T-cell (primary cell): ENCODE data around the gene RARRES1. TPM values are rescaled to one million over a fixed set of nuclear protein-coding genes. Genes with fewer than 3 reads are reported as not detected.

Experiments
- ATAC-seq, 4 experiments: fragments of 200-7000 bp in 3 of 4; fragments of 150-1000 bp in 1 of 4; cut with Tn5 transposase; replicated peaks in 1 of 4; 1 replicate in 3 of 4; 2 replicates in 1 of 4; pipeline ENCODE4 v1.10.0; 2021; ENCODE audit warnings: moderate library complexity in 3 of 4, mild to moderate bottlenecking in 2 of 4, moderate number of reproducible peaks in 1 of 4
- CTCF ChIA-PET, 2 donors: fragments of 300-600 bp; sonication (Branson Sonifier 250); formaldehyde crosslinking; loops; one replicate each; lab custom pipeline; 2022; ENCODE audit warnings: antibody characterized with exemption in 2 of 2; lab: Charles Lee
- POLR2A ChIA-PET, 2 donors: fragments of 300-600 bp; sonication (Branson Sonifier 250); formaldehyde crosslinking; loops; one replicate each; lab custom pipeline; 2022; ENCODE audit warnings: antibody characterized with exemption in 2 of 2; lab: Charles Lee
- DNase-seq, 35 experiments: peaks; one replicate each; pipeline versions ENCODE4 v3.0.0 to v3.0.0-alpha.2; 2013 to 2023
- H3K27ac ChIP-seq: one replicate; pipeline ENCODE4 v1.5.1; 2013; ENCODE audit warnings: low read length
- H3K27me3 ChIP-seq, 2 experiments: replicated peaks in 1 of 2; 1 replicate in 1 of 2; 2 replicates in 1 of 2; pipeline versions ENCODE4 v1.6.1 to v1.7.0; 2013; ENCODE audit warnings: low read length in 1 of 2, mixed read lengths in 1 of 2; ENCODE audit not compliant: control insufficient read depth in 2 of 2, insufficient read depth in 2 of 2; ENCODE audit errors: extremely low read depth in 1 of 2
- H3K36me3 ChIP-seq, 2 donors: 1 replicate in 1 of 2; 2 replicates in 1 of 2; pipeline versions ENCODE4 v1.6.1 to v1.7.0; 2013; ENCODE audit warnings: low read length in 1 of 2; ENCODE audit not compliant: control insufficient read depth in 2 of 2, insufficient read depth in 1 of 2; ENCODE audit errors: extremely low read depth in 1 of 2
- H3K4me1 ChIP-seq, 2 experiments: 1 replicate in 1 of 2; 2 replicates in 1 of 2; pipeline versions ENCODE4 v1.6.1 to v1.7.0; 2013; ENCODE audit warnings: low read length in 2 of 2, mixed read lengths in 1 of 2; ENCODE audit not compliant: insufficient read depth in 2 of 2, control insufficient read depth in 1 of 2; ENCODE audit errors: extremely low read depth in 1 of 2
- H3K4me3 ChIP-seq, 2 donors: 1 replicate in 1 of 2; 2 replicates in 1 of 2; pipeline versions ENCODE4 v1.5.1 to v1.7.0; 2013; ENCODE audit warnings: mild to moderate bottlenecking in 2 of 2, low read length in 1 of 2, moderate library complexity in 1 of 2; ENCODE audit not compliant: control insufficient read depth in 1 of 2; ENCODE audit errors: extremely low read depth in 1 of 2
- H3K9me3 ChIP-seq: 2 replicates; pipeline ENCODE4 v1.7.0; 2013
- H3K27ac Mint-ChIP-seq, 2 donors: one replicate each; pipeline ENCODE4 v1.8.0; 2020 to 2021; ENCODE audit warnings: mild to moderate bottlenecking in 2 of 2, mixed read lengths in 2 of 2
- H3K27me3 Mint-ChIP-seq, 2 donors: one replicate each; pipeline ENCODE4 v1.8.0; 2021 to 2022; ENCODE audit warnings: mixed read lengths in 2 of 2
- H3K36me3 Mint-ChIP-seq: one replicate; pipeline ENCODE4 v1.8.0; 2021; ENCODE audit warnings: mixed read lengths
- H3K4me1 Mint-ChIP-seq, 3 donors: one replicate each; pipeline ENCODE4 v1.8.0; 2020 to 2022; ENCODE audit warnings: mixed read lengths in 3 of 3, mild to moderate bottlenecking in 1 of 3
- H3K4me3 Mint-ChIP-seq, 3 donors: one replicate each; pipeline ENCODE4 v1.8.0; 2020 to 2022; ENCODE audit warnings: mild to moderate bottlenecking in 3 of 3, mixed read lengths in 3 of 3, moderate library complexity in 3 of 3
- H3K9me3 Mint-ChIP-seq, 3 donors: one replicate each; pipeline ENCODE4 v1.8.0; 2020 to 2022; ENCODE audit warnings: mixed read lengths in 3 of 3
- WGBS: methylation state at CpG from one replicate; pipeline ENCODE4 v1.1.5; 2013; ENCODE audit warnings: missing lambda C conversion rate; ENCODE audit not compliant: insufficient coverage; 5-methylcytosine and 5-hydroxymethylcytosine counted together
- total RNA-seq, 35 experiments: library from RNA in 6 of 35; stranded (reverse) in 6 of 35; fragments of 120-200 nt in 1 of 35; gene quantifications; one replicate each; pipeline versions ENCODE4 v1.2.1 to v1.2.4 and lab custom pipeline; 2013 to 2026

The RARRES1 gene, protein sequence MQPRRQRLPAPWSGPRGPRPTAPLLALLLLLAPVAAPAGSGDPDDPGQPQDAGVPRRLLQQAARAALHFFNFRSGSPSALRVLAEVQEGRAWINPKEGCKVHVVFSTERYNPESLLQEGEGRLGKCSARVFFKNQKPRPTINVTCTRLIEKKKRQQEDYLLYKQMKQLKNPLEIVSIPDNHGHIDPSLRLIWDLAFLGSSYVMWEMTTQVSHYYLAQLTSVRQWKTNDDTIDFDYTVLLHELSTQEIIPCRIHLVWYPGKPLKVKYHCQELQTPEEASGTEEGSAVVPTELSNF
- total RNA-seq: not detected
- not detected for total RNA-seq (2013)
- total RNA-seq (lab: John Stamatoyannopoulos, UW): 0 to 0.42 (median 0) reads per million in 29 experiments

DNA sequence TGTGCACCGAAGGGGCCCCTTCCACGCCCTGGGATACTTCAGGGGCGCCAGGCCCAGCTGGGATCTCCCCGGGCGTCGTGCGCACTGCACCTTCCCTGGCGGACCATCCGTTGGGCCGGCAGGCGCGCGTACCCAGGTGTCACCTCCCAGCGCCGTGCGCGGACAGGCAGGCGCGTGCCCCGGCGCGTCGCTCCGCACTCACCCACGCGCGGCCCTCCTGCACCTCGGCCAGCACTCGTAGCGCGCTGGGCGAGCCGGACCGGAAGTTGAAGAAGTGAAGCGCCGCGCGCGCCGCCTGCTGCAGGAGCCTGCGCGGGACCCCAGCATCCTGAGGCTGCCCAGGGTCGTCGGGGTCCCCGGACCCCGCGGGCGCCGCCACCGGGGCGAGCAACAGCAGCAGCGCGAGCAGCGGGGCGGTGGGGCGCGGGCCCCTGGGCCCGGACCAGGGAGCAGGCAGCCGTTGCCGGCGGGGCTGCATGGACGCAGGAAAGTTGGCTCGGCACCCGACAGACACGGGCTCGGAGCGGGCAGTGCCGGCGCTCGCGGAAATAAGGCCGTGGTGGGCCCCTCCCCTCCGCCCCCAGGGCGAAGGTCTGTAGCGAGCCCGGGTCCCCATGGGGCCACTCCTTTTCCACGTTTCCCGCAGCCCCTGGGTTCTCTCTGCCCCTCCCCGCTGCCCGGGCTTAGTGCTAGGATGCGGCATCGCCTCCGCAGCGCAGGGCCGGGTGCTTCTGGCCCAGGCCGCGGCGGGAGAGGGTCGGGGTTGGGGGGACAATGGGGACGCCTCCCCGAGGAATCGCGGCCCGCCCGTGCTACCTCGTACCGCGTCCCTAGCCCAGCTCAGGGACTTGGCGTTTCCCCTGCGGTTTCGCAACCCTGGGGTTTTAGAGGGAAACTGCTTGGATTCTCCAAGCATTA lies at the start of gene RARRES1:
Gene RARRES1, minus strand, starts transcription at position 520 of the 918 bp plus-strand sequence. Its CDS starts 42 bp downstream, at position 478.
- Histone ChIP-seq H3K27ac (no peak within 1 kb of the TSS), H3K9me3 (no peaks in the 10 kb centered on the region), H3K4me1 (peaks cover 3 to 16% of the 10 kb centered on the region in 2 experiments), H3K27me3 (peaks cover 0 to 26% of the 10 kb centered on the region in 2 experiments), H3K36me3 (peaks cover 0 to 4% of the 10 kb centered on the region in 2 donors), H3K4me3 (peak within 1 kb of the TSS; percentile 27 to 46)
- H3K4me1 Mint-ChIP-seq: peaks cover 18 to 23% (median 21%) of the 10 kb centered on the region in 3 donors
- peaks cover 0 to 9% (median 7%) of the 10 kb centered on the region in 3 donors for H3K9me3 Mint-ChIP-seq
- H3K36me3 Mint-ChIP-seq: peaks cover 9% of the 10 kb centered on the region
- ChIA-PET CTCF (interaction anchor here in 1 of 2 donors (1.0 kb wide), 1 partner anchor 26 kb away, joined by 3 read pairs; no protein-coding TSS in a partner anchor), POLR2A (no interaction called here)
- peak in 18 of 35 experiments; percentile 4 to 37 (median 14) for DNase-seq
- H3K27ac Mint-ChIP-seq: no peak within 1 kb of the TSS
- H3K4me3 Mint-ChIP-seq: peak within 1 kb of the TSS; percentile 54 to 64 (median 60)
- 11% methylated on average over 99 of the region's 101 CpGs for WGBS
- peak; percentile 48 to 76 (median 64) for ATAC-seq
- peaks cover 5 to 8% of the 10 kb centered on the region in 2 donors for H3K27me3 Mint-ChIP-seq

DNA sequence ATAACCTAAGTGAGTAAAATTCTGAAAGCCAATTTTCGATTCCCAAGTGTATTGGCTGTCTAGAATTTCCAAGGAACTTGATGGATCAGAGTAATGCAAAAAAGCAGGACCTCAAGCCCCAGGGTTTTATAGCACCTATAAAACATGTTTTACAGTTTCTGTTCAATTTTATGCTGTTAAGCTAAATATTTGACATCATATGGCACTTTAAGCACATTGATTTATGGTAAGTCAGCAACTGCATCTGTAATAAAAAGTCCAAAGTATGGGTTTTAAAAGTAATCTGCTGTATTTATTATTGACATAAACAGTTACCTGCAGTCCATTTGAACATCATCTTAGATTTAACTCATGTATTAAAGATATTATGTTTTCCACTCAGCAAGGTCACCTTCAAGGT lies 49.6 kb upstream of the RARRES1 start:
- Histone ChIP-seq H3K27ac (no peak overlapping the region), H3K36me3 (no peaks in the 10 kb centered on the region), H3K27me3 (no peaks in the 10 kb centered on the region), H3K4me1 (no peaks in the 10 kb centered on the region), H3K9me3 (no peaks in the 10 kb centered on the region), H3K4me3 (no peak overlapping the region)
- no peaks in the 10 kb centered on the region for H3K4me1 Mint-ChIP-seq
- CTCF ChIA-PET: no interaction called here
- no CpG with 5 or more reads among the region's 1 CpG for WGBS
- no peaks in the 10 kb centered on the region for H3K27me3 Mint-ChIP-seq
- H3K4me3 Mint-ChIP-seq: no peak overlapping the region
- H3K36me3 Mint-ChIP-seq: peaks cover 3% of the 10 kb centered on the region
- POLR2A ChIA-PET: no interaction called here
- DNase-seq: no peak
- ATAC-seq: no peak
- no peaks in the 10 kb centered on the region for H3K9me3 Mint-ChIP-seq
- H3K27ac Mint-ChIP-seq: no peak overlapping the region

DNA sequence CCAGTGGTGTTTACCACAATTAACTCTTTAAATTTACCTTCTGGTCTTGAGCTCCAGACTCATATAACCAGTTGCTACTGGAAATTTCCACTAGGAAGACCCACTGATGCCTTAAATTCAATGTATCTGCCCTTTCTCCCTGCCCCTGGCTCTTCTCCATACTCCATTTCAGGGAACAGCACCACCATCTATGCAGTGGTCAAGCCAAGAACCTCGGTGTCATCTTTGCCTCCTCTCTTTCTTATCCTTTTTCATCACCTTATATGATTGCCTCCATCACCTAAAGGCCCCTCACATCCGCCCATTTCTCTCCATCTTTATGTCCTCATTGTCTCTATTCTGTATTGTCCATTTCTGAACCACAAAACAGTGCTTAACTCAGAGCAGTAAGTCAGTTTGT lies 48.9 kb upstream of the RARRES1 start:
- Histone ChIP-seq H3K27ac (no peak overlapping the region), H3K4me1 (no peaks in the 10 kb centered on the region), H3K36me3 (no peaks in the 10 kb centered on the region), H3K4me3 (no peak overlapping the region), H3K27me3 (no peaks in the 10 kb centered on the region), H3K9me3 (no peaks in the 10 kb centered on the region)
- POLR2A ChIA-PET: interaction anchor here in 1 of 2 donors (0.7 to 0.9 kb wide), 2 partner anchors 95 to 651 kb away, joined by 3 read pairs; no protein-coding TSS in a partner anchor
- DNase-seq (no peak), ATAC-seq (no peak)
- H3K27ac Mint-ChIP-seq: no peak overlapping the region
- H3K4me3 Mint-ChIP-seq: no peak overlapping the region
- no peaks in the 10 kb centered on the region for H3K36me3 Mint-ChIP-seq
- WGBS: 80% methylated on average over 1 of the region's 2 CpGs
- no peaks in the 10 kb centered on the region for H3K9me3 Mint-ChIP-seq
- CTCF ChIA-PET: no interaction called here
- H3K4me1 Mint-ChIP-seq: no peaks in the 10 kb centered on the region
- H3K27me3 Mint-ChIP-seq: no peaks in the 10 kb centered on the region

DNA sequence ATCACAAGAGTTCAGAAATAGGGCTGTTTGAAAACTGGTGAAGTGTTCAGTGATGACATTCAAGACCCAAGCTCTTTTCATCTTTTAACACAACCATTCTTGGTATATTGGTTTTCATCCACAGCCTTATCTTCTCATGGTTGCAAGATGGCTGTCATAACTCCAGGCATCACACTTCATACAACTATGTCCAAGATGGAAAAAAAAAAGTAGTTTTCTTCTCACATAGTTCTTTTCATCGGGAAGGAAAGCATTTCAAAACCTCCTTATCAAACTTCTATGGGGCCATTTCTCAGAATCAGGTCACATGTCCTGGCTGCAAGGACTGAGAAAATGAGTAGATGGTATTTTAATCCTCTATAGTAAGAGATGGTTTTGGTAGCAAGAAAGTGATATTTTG lies 48.5 kb upstream of the RARRES1 start:
- no peaks in the 10 kb centered on the region for H3K36me3 ChIP-seq
- Mint-ChIP-seq H3K36me3 (no peaks in the 10 kb centered on the region), H3K4me1 (no peaks in the 10 kb centered on the region), H3K27ac (no peak overlapping the region), H3K9me3 (no peaks in the 10 kb centered on the region), H3K4me3 (no peak overlapping the region), H3K27me3 (no peaks in the 10 kb centered on the region)
- no peak overlapping the region for H3K4me3 ChIP-seq
- no peak for DNase-seq
- POLR2A ChIA-PET: interaction anchor here in 1 of 2 donors (0.7 to 0.9 kb wide), 2 partner anchors 94 to 652 kb away, joined by 3 read pairs; no protein-coding TSS in a partner anchor
- no peaks in the 10 kb centered on the region for H3K27me3 ChIP-seq
- ATAC-seq: no peak
- CTCF ChIA-PET: interaction anchor here in 1 of 2 donors (0.7 to 0.8 kb wide), 2 partner anchors 21 to 771 kb away, joined by 3 to 15 read pairs; no protein-coding TSS in a partner anchor
- H3K9me3 ChIP-seq: no peaks in the 10 kb centered on the region
- WGBS: no CpG with 5 or more reads among the region's 1 CpG
- H3K27ac ChIP-seq: no peak overlapping the region
- no peaks in the 10 kb centered on the region for H3K4me1 ChIP-seq

DNA sequence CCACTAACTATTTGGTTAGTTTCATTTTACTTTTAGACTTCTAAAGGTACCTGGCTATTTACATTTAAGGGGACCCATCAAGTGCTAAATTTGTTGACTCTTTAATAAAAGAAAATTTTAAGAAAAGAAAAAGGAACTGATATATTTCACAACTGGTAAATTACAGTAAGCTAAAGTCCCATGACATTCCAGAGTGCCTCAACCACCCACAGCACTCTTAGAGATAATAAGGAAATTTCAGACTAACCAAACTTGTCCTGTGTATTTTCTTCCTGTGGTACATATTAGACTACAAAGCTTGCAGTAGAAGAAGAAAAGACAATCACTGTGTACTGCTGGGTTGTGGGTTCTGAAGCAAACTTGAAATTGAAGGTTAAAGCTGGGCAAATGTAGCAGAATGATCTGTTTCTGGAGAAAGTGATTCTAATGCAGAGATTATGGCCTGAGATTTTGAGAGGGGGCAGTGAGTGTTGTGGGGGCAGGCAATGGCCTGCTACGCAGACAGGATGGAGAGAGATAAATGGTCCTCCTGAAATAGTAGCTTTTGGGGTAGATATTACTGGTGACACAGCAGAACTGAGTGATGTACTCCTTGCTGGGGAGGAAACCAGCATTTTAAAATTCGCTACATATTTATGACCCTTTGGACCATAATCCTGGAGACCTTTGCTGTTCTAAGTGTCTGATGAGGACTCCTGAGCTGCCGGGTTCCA lies 45.1 kb upstream of the RARRES1 start:
- peaks cover 1 to 4% (median 3%) of the 10 kb centered on the region in 3 donors for H3K4me1 Mint-ChIP-seq
- CTCF ChIA-PET: interaction anchor here in 1 of 2 donors (0.9 kb wide), 1 partner anchor 51 kb away, joined by 3 read pairs; no protein-coding TSS in a partner anchor
- no peaks in the 10 kb centered on the region for H3K9me3 Mint-ChIP-seq
- no peak overlapping the region for H3K27ac Mint-ChIP-seq
- H3K27me3 Mint-ChIP-seq: no peaks in the 10 kb centered on the region
- ATAC-seq (no peak), DNase-seq (no peak)
- no peaks in the 10 kb centered on the region for H3K36me3 Mint-ChIP-seq
- H3K4me3 Mint-ChIP-seq: no peak overlapping the region
- no peaks in the 10 kb centered on the region for H3K9me3 ChIP-seq
- no peaks in the 10 kb centered on the region for H3K4me1 ChIP-seq
- H3K36me3 ChIP-seq: no peaks in the 10 kb centered on the region
- no peak overlapping the region for H3K27ac ChIP-seq
- no peak overlapping the region for H3K4me3 ChIP-seq
- 57% methylated on average over 1 of the region's 3 CpGs for WGBS
- POLR2A ChIA-PET: interaction anchor here in 1 of 2 donors (0.6 kb wide), 1 partner anchor 369 kb away, joined by 3 read pairs; no protein-coding TSS in a partner anchor
- no peaks in the 10 kb centered on the region for H3K27me3 ChIP-seq
